ENCODE results near the gene ABCA1. TPM values are rescaled to one million over a fixed set of nuclear protein-coding genes. Genes with fewer than 3 reads are reported as not detected.
"Not testable (repeated sequence)": the region's sequence is repeated elsewhere in the genome, so short reads cannot be mapped to it uniquely, and the experiment has no call there.

The ABCA1 gene
- total RNA-seq (10 to 100 TPM; 14.1 to 16.9 TPM), total RNA-seq (0.33 to 101 (median 6.1) reads per million in 172 experiments)
- polyA plus RNA-seq (2013, experiment 1 of 2) = 1.8 TPM
- 1.8 TPM for polyA plus RNA-seq (2013, experiment 2 of 2)

GRCh38 chr9:104927912-104928740 lies at the start of gene ABCA1:
TSS of gene ABCA1 (minus strand) at chr9:104928155. CDS start at chr9:104903679, 24,476 bp downstream.
- no peak for TF ChIP-seq CTCF (IDR thresholded peaks at IDR 0.05)
- peak; percentile 57 to 89 (median 74) for DNase-seq
- POLR2A ChIA-PET = interaction anchor here (1.1 to 1.8 kb wide), 2 partner anchors 200 to 320 kb away, joined by 3 to 6 read pairs; no protein-coding TSS in a partner anchor
- H3K27me3 Mint-ChIP-seq = no peaks in the 10 kb centered on the region
- CTCF ChIA-PET = interaction anchor here (2.0 to 2.4 kb wide), 2 partner anchors 41 to 200 kb away, joined by 7 to 8 read pairs; no protein-coding TSS in a partner anchor
- no peaks in the 10 kb centered on the region for H3K36me3 ChIP-seq (ENCODE audit: insufficient read depth, low read length)
- peaks cover 4% of the 10 kb centered on the region for H3K36me3 Mint-ChIP-seq (ENCODE audit: low read depth)
- peaks cover 27% of the 10 kb centered on the region for H3K4me1 ChIP-seq (ENCODE audit: insufficient read depth, low read length)
- peak within 1 kb of the TSS; percentile 86 for H3K27ac Mint-ChIP-seq
- H3K27me3 ChIP-seq (ENCODE audit: control insufficient read depth in 1 of 2, insufficient read depth in 2 of 2, low read length in 2 of 2) = no peaks in the 10 kb centered on the region
- peaks cover 0 to 7% of the 10 kb centered on the region in 2 experiments for H3K9me3 ChIP-seq (ENCODE audit: control insufficient read depth in 1 of 2, insufficient read depth in 1 of 2, low read length in 2 of 2)
- intact Hi-C loops (cut with DNase I, micrococcal nuclease) = loop anchor here (1.0 to 5.0 kb wide), 7 partner anchors 37 to 314 kb away; partner anchors contain the start of gene SLC44A1 (in 1 of the 2)
- peak within 1 kb of the TSS; percentile 92 for H3K4me3 Mint-ChIP-seq
- peak within 1 kb of the TSS; percentile 69 for H3K4me3 ChIP-seq (ENCODE audit: low read length)
- H3K27ac ChIP-seq (ENCODE audit: low read depth in 1 of 2, low read length in 2 of 2) = peak within 1 kb of the TSS in 1 of 2 donors; percentile 15
- peaks cover 26% of the 10 kb centered on the region for H3K4me1 Mint-ChIP-seq (ENCODE audit: low read depth)
- peak; percentile 81 for ATAC-seq (ENCODE audit: poor library complexity)
- no peaks in the 10 kb centered on the region for H3K9me3 Mint-ChIP-seq

GRCh38 chr9:104977580-104977979 lies 49.6 kb upstream of the ABCA1 start:
- ChIA-PET POLR2A (no interaction called here), CTCF (no interaction called here)
- peaks cover 14% of the 10 kb centered on the region for H3K4me1 Mint-ChIP-seq (ENCODE audit: low read depth)

GRCh38 chr9:104977168-104977567 lies 49.2 kb upstream of the ABCA1 start:
- ATAC-seq (ENCODE audit: poor library complexity) (no peak), DNase-seq (no peak)
- Mint-ChIP-seq H3K4me3 (no peak overlapping the region), H3K9me3 (no peaks in the 10 kb centered on the region), H3K4me1 (ENCODE audit: low read depth) (peaks cover 17% of the 10 kb centered on the region), H3K36me3 (ENCODE audit: low read depth) (no peaks in the 10 kb centered on the region), H3K27ac (no peak overlapping the region), H3K27me3 (peaks cover 4% of the 10 kb centered on the region)
- H3K27ac ChIP-seq (ENCODE audit: low read depth in 1 of 2, low read length in 2 of 2) = no peak overlapping the region
- H3K27me3 ChIP-seq (ENCODE audit: control insufficient read depth in 1 of 2, insufficient read depth in 2 of 2, low read length in 2 of 2) = no peaks in the 10 kb centered on the region
- TF ChIP-seq CTCF (IDR thresholded peaks at IDR 0.05) = no peak
- intact Hi-C loops (cut with DNase I, micrococcal nuclease) = no loop called here
- ChIA-PET CTCF (no interaction called here), POLR2A (no interaction called here)
- H3K4me3 ChIP-seq (ENCODE audit: low read length) = no peak overlapping the region
- H3K36me3 ChIP-seq (ENCODE audit: insufficient read depth, low read length) = no peaks in the 10 kb centered on the region
- H3K9me3 ChIP-seq (ENCODE audit: control insufficient read depth in 1 of 2, insufficient read depth in 1 of 2, low read length in 2 of 2) = no peaks in the 10 kb centered on the region
- no peaks in the 10 kb centered on the region for H3K4me1 ChIP-seq (ENCODE audit: insufficient read depth, low read length)

More at GRCh38 chr9:104977580-104977979, 49.6 kb upstream of the ABCA1 start:
- Mint-ChIP-seq H3K27me3 (peaks cover 2% of the 10 kb centered on the region), H3K9me3 (no peaks in the 10 kb centered on the region), H3K27ac (no peak overlapping the region), H3K36me3 (ENCODE audit: low read depth) (no peaks in the 10 kb centered on the region), H3K4me3 (no peak overlapping the region)
- no peaks in the 10 kb centered on the region for H3K36me3 ChIP-seq (ENCODE audit: insufficient read depth, low read length)
- TF ChIP-seq CTCF (IDR thresholded peaks at IDR 0.05) = no peak
- no peak for ATAC-seq (ENCODE audit: poor library complexity)
- H3K4me1 ChIP-seq (ENCODE audit: insufficient read depth, low read length) = no peaks in the 10 kb centered on the region
- H3K4me3 ChIP-seq (ENCODE audit: low read length) = no peak overlapping the region
- H3K27me3 ChIP-seq (ENCODE audit: control insufficient read depth in 1 of 2, insufficient read depth in 2 of 2, low read length in 2 of 2) = no peaks in the 10 kb centered on the region
- intact Hi-C loops (cut with DNase I, micrococcal nuclease) = no loop called here
- no peak for DNase-seq
- H3K9me3 ChIP-seq (ENCODE audit: control insufficient read depth in 1 of 2, insufficient read depth in 1 of 2, low read length in 2 of 2) = no peaks in the 10 kb centered on the region
- no peak overlapping the region for H3K27ac ChIP-seq (ENCODE audit: low read depth in 1 of 2, low read length in 2 of 2)

GRCh38 chr9:104975966-104976595 lies 48.1 kb upstream of the ABCA1 start:
- ATAC-seq (ENCODE audit: poor library complexity); H3K27me3 ChIP-seq (ENCODE audit: control insufficient read depth in 1 of 2, insufficient read depth in 2 of 2, low read length in 2 of 2); H3K4me1 ChIP-seq (ENCODE audit: insufficient read depth, low read length); H3K4me3 Mint-ChIP-seq; H3K27me3 Mint-ChIP-seq; H3K36me3 Mint-ChIP-seq (ENCODE audit: low read depth); intact Hi-C loops (cut with DNase I, micrococcal nuclease); H3K9me3 Mint-ChIP-seq; POLR2A ChIA-PET; H3K36me3 ChIP-seq (ENCODE audit: insufficient read depth, low read length); H3K27ac ChIP-seq (ENCODE audit: low read depth in 1 of 2, low read length in 2 of 2); DNase-seq; CTCF ChIA-PET; H3K4me3 ChIP-seq (ENCODE audit: low read length); H3K9me3 ChIP-seq (ENCODE audit: control insufficient read depth in 1 of 2, insufficient read depth in 1 of 2, low read length in 2 of 2); H3K27ac Mint-ChIP-seq: not testable (repeated sequence)
- H3K4me1 Mint-ChIP-seq (ENCODE audit: low read depth) = peaks cover 17% of the 10 kb centered on the region
